Gastroesophageal sphincter (tissue), 4 donors: Measurements from ENCODE around the gene CAPZA3. TPM values are rescaled to one million over a fixed set of nuclear protein-coding genes. Genes with fewer than 3 reads are reported as not detected.
"Not testable (repeated sequence)": the region's sequence is repeated elsewhere in the genome, so short reads cannot be mapped to it uniquely, and the experiment has no call there.

Source experiments
- ATAC-seq: fragments of 150-250 bp; one replicate; pipeline ENCODE4 v1.9.1; 2016; ENCODE audit warnings: mild to moderate bottlenecking, moderate library complexity
- H3K27ac ChIP-seq, 4 donors: fragments of 200-600 bp; sonication (generic) in 3 of 4; 1 replicate in 3 of 4; 2 replicates in 1 of 4; pipeline ENCODE4 v1.5.1; 2016 to 2019
- H3K27me3 ChIP-seq: fragments of 200-600 bp; sonication (generic); one replicate; pipeline ENCODE4 v1.5.1; 2019
- H3K36me3 ChIP-seq, 2 donors: fragments of 200-600 bp; sonication (generic); one replicate each; pipeline ENCODE4 v1.5.1; 2019; ENCODE audit warnings: control low read depth in 1 of 2
- H3K4me1 ChIP-seq, 3 donors: fragments of 200-600 bp; sonication (generic); 1 replicate in 2 of 3; 2 replicates in 1 of 3; pipeline ENCODE4 v1.5.1; 2016 to 2019; ENCODE audit warnings: control low read depth in 2 of 3
- H3K4me3 ChIP-seq, 2 donors: fragments of 200-600 bp; sonication (generic); one replicate each; pipeline ENCODE4 v1.5.1; 2019; ENCODE audit warnings: mild to moderate bottlenecking in 1 of 2, moderate library complexity in 1 of 2
- H3K9me3 ChIP-seq, 3 donors: fragments of 200-600 bp; sonication (generic); one replicate each; pipeline ENCODE4 v1.5.1; 2017 to 2019; ENCODE audit warnings: control low read depth in 2 of 3
- CTCF ChIP-seq, 4 experiments: fragments of 200-600 bp in 2 of 4; fragments of 450-650 bp in 2 of 4; sonication (generic) in 1 of 4; IDR thresholded peaks; one replicate each; pipeline ENCODE4 v1.5.1; 2017 to 2019; ENCODE audit warnings: antibody characterized with exemption in 4 of 4, mild to moderate bottlenecking in 2 of 4, moderate library complexity in 2 of 4
- EP300 ChIP-seq: sonication (generic); formaldehyde crosslinking; IDR thresholded peaks from one replicate; pipeline ENCODE4 v1.6.1; 2017; ENCODE audit warnings: antibody characterized with exemption, mild to moderate bottlenecking
- POLR2A ChIP-seq, 2 donors: fragments of 450-650 bp; IDR thresholded peaks; one replicate each; pipeline ENCODE4 v1.6.1; 2017; ENCODE audit warnings: antibody characterized with exemption in 2 of 2, mild to moderate bottlenecking in 2 of 2, moderate library complexity in 1 of 2
- POLR2AphosphoS5 ChIP-seq: sonication (generic); formaldehyde crosslinking; IDR thresholded peaks from one replicate; pipeline ENCODE4 v1.6.1; 2017; ENCODE audit warnings: antibody characterized with exemption
- WGBS, 2 donors: methylation state at CpG; one replicate each; pipeline ENCODE4 v1.1.5; 2018; ENCODE audit warnings: low coverage in 1 of 2; 5-methylcytosine and 5-hydroxymethylcytosine counted together
- total RNA-seq, 4 donors: library from RNA; depleted of rRNA; stranded (reverse); fragments of >200 nt; gene quantifications; one replicate each; pipeline ENCODE4 v1.1.0, GENCODE V29; 2016

Gene CAPZA3
- not detected for total RNA-seq

GRCh38 chr12:18737819-18738218 lies at the start of gene CAPZA3, which contains the start of gene PLCZ1:
Gene CAPZA3 (plus strand): TSS chr12:18738119. CDS start chr12:18738269, 150 bp downstream.
Gene PLCZ1 (minus strand): TSS chr12:18738012. CDS start chr12:18737371, 641 bp downstream.
- no peaks in the 10 kb centered on the region for H3K27me3 ChIP-seq
- H3K4me3 ChIP-seq = no peak within 1 kb of the TSS
- ATAC-seq = no peak
- TF ChIP-seq POLR2A (IDR thresholded peaks at IDR 0.05) (no peak), EP300 (no peak), CTCF (IDR thresholded peaks at IDR 0.05) (no peak), POLR2AphosphoS5 (no peak)
- H3K4me1 ChIP-seq = no peaks in the 10 kb centered on the region
- peaks cover 0 to 15% (median 0%) of the 10 kb centered on the region in 3 donors for H3K9me3 ChIP-seq
- no peak within 1 kb of the TSS for H3K27ac ChIP-seq
- no peaks in the 10 kb centered on the region for H3K36me3 ChIP-seq
- 86 to 100% methylated on average over 2 of the region's 2 CpGs for WGBS, 2 donors

GRCh38 chr12:18689771-18690170 lies 48.1 kb upstream of the CAPZA3 start:
- no peaks in the 10 kb centered on the region for H3K36me3 ChIP-seq

GRCh38 chr12:18690653-18691052 lies 47.3 kb upstream of the CAPZA3 start:
- H3K27ac ChIP-seq = no peak overlapping the region
- no peaks in the 10 kb centered on the region for H3K4me1 ChIP-seq
- 87 to 94% methylated on average over 4 of the region's 4 CpGs for WGBS, 2 donors
- no peak overlapping the region for H3K4me3 ChIP-seq
- H3K27me3 ChIP-seq = no peaks in the 10 kb centered on the region
- H3K36me3 ChIP-seq = no peaks in the 10 kb centered on the region
- H3K9me3 ChIP-seq = no peaks in the 10 kb centered on the region
- no peak for TF ChIP-seq CTCF (IDR thresholded peaks at IDR 0.05)
- no peak for TF ChIP-seq POLR2A (IDR thresholded peaks at IDR 0.05)
- TF ChIP-seq EP300 = no peak
- no peak for ATAC-seq

More at GRCh38 chr12:18689771-18690170, 48.1 kb upstream of the CAPZA3 start:
- Histone ChIP-seq H3K4me1 (no peaks in the 10 kb centered on the region), H3K4me3 (no peak overlapping the region), H3K27ac (no peak overlapping the region), H3K27me3 (no peaks in the 10 kb centered on the region), H3K9me3 (no peaks in the 10 kb centered on the region)
- 79 to 92% methylated on average over 3 of the region's 3 CpGs for WGBS, 2 donors
- TF ChIP-seq CTCF (IDR thresholded peaks at IDR 0.05) (no peak), POLR2A (IDR thresholded peaks at IDR 0.05) (no peak), EP300 (no peak), POLR2AphosphoS5 (no peak)
- no peak for ATAC-seq

GRCh38 chr12:18693986-18694385 lies 43.9 kb upstream of the CAPZA3 start:
- not testable (repeated sequence) for H3K27me3 ChIP-seq, H3K27ac ChIP-seq, H3K9me3 ChIP-seq, H3K4me1 ChIP-seq, H3K36me3 ChIP-seq, H3K4me3 ChIP-seq, ATAC-seq
- WGBS, 2 donors = 85 to 93% methylated on average over 5 of the region's 5 CpGs

GRCh38 chr12:18696971-18697602 lies 40.8 kb upstream of the CAPZA3 start:
- TF ChIP-seq POLR2A (IDR thresholded peaks at IDR 0.05) (no peak), EP300 (no peak), POLR2AphosphoS5 (no peak), CTCF (IDR thresholded peaks at IDR 0.05) (no peak)
- no peaks in the 10 kb centered on the region for H3K9me3 ChIP-seq
- H3K4me3 ChIP-seq = no peak overlapping the region
- no peaks in the 10 kb centered on the region for H3K27me3 ChIP-seq
- ATAC-seq = no peak
- H3K4me1 ChIP-seq = no peaks in the 10 kb centered on the region
- no peaks in the 10 kb centered on the region for H3K36me3 ChIP-seq
- no peak overlapping the region for H3K27ac ChIP-seq
